ENCODE results near the gene PLB1. TPM values are rescaled to one million over a fixed set of nuclear protein-coding genes. Genes with fewer than 3 reads are reported as not detected.

Gene PLB1
- polyA plus RNA-seq, 1 donor from 2014 or later = not detected

DNA sequence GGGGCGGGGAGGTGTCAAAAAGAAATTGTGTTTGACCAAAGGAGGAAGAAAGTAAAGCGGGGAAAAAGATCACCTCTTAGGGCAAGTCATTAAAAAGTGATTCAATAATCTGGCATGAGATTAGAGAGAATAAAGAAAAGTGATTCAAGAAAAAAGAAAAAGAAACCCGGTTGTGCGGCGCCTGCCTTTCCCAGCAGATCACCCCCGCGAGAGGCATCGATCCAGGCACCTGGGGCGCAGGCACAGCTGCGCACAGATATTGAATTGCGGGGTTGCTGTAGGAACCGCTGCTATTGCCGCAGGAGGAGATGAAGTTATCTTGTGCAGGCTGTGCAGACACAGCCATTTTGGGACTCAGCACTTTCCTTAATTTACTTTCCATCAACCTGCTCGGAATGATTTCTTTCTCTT, 71.2 kb downstream of the PLB1 start:
- Mint-ChIP-seq H3K27ac (peak overlapping the region; percentile 67 to 81 (median 71)), H3K27me3 (peaks cover 11% of the 10 kb centered on the region), H3K9me3 (peaks cover 0 to 6% (median 0%) of the 10 kb centered on the region in 3 donors), H3K4me3 (peak overlapping the region; percentile 89 to 97 (median 94)), H3K36me3 (peaks cover 2% of the 10 kb centered on the region), H3K4me1 (peaks cover 0 to 13% (median 6%) of the 10 kb centered on the region in 3 donors)

DNA sequence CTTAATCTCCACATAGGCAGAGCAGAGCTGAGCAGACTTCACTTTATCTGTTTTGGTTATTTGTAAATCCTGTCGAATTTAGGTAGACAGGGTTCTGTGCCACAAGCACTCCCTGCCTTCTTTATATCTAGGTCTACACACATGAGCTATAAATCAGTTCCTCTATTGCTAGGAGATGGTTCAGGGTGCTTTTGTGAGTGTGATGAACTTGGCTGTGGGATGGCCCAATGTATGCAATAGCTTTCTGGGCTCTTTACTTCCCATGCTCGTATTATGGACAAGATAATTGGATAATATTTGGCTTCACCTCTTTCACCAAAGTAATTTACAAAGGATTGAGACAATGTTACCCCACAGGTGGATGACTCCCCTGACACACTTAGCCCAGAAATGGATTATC, 72.2 kb downstream of the PLB1 start:
- peaks cover 0 to 6% (median 2%) of the 10 kb centered on the region in 3 donors for H3K9me3 Mint-ChIP-seq
- peaks cover 0 to 13% (median 6%) of the 10 kb centered on the region in 3 donors for H3K4me1 Mint-ChIP-seq
- H3K4me3 Mint-ChIP-seq = peak overlapping the region; percentile 78 to 97 (median 92)
- no peak overlapping the region for H3K27ac Mint-ChIP-seq
- peaks cover 2% of the 10 kb centered on the region for H3K36me3 Mint-ChIP-seq
- peaks cover 11% of the 10 kb centered on the region for H3K27me3 Mint-ChIP-seq

GRCh38 chr2:28568533-28568932, 72.7 kb downstream of the PLB1 start:
- Mint-ChIP-seq H3K27ac (no peak overlapping the region), H3K27me3 (peaks cover 11% of the 10 kb centered on the region), H3K36me3 (peaks cover 2% of the 10 kb centered on the region), H3K4me3 (peak overlapping the region in 1 of 4 donors; percentile 78), H3K9me3 (peaks cover 0 to 6% (median 2%) of the 10 kb centered on the region in 3 donors), H3K4me1 (peaks cover 0 to 13% (median 6%) of the 10 kb centered on the region in 3 donors)

DNA sequence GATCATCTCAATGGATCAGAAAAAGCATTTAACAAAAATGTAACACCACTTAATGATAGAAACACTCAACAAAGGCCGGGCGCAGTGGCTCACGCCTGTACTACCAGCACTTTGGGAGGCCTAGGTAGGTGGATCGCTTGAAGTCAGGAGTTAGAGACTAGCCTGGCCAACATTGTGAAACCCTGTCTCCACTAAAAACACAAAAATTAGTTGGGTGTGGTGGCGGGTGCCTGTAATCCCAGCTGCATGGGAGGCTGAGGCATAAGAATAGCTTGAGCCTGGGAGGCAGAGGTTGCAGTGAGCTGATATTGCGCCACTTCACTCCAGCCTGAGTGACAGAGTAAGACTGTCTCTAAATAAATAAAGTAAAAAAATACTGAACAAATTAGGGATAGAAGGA, 74.6 kb downstream of the PLB1 start:
- H3K4me1 Mint-ChIP-seq = peaks cover 0 to 13% (median 6%) of the 10 kb centered on the region in 3 donors
- no peak overlapping the region for H3K4me3 Mint-ChIP-seq
- H3K36me3 Mint-ChIP-seq = peaks cover 2% of the 10 kb centered on the region
- H3K9me3 Mint-ChIP-seq = peaks cover 0 to 6% (median 5%) of the 10 kb centered on the region in 3 donors
- no peak overlapping the region for H3K27ac Mint-ChIP-seq
- H3K27me3 Mint-ChIP-seq = peaks cover 11% of the 10 kb centered on the region

GRCh38 chr2:28576714-28577113, 80.9 kb downstream of the PLB1 start:
- Mint-ChIP-seq H3K27ac (no peak overlapping the region), H3K27me3 (peaks cover 3% of the 10 kb centered on the region), H3K4me1 (no peaks in the 10 kb centered on the region), H3K36me3 (no peaks in the 10 kb centered on the region), H3K9me3 (peaks cover 0 to 5% (median under 1%) of the 10 kb centered on the region in 3 donors), H3K4me3 (no peak overlapping the region)

DNA sequence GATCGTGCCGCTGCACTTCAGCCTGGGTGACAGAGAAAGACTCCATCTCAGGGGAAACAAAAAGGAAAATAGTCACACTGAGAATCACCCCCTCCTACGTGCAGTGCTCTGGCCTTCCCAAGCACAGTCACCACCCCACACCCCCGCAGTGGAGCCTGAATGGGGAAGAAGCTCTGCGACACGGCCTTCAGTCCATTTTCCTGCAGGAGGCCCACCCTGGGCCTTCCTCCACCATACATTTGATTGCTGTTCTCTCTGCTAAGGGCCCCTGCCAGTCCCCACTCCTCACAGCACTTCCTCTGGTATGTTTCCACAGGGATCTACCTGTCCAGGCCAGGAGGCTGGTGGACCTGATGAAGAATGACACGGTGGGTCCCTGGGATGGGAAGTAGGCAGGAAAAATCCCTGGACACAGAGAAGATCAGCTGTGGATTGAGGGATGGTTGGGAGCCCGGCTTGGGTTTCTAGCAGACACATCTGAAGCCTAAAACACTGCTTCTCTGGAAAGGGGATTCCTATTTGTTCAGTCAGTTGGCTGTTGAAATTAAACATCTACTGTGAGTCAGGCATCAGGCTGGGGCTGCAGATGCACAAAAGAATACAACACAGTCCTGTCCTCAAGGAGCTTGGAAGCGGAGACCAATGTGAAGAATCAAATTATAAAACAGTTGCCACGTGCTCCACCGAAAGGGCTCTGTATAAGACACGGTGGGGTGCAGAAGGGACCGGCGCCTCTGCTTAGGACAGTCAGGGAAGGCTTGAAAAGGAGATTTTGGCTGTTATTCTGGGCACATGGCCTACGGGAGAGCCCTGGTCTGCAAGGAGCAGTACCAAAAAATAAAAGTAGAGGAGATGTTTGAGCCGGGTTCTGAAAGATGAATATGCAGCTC, 82.2 kb downstream of the PLB1 start:
- H3K4me3 Mint-ChIP-seq = no peak overlapping the region
- no peaks in the 10 kb centered on the region for H3K4me1 Mint-ChIP-seq
- peaks cover 1% of the 10 kb centered on the region for H3K27me3 Mint-ChIP-seq
- peaks cover 0 to 3% (median 0%) of the 10 kb centered on the region in 3 donors for H3K9me3 Mint-ChIP-seq
- H3K27ac Mint-ChIP-seq = peak overlapping the region in 1 of 3 donors; percentile 1
- no peaks in the 10 kb centered on the region for H3K36me3 Mint-ChIP-seq

DNA sequence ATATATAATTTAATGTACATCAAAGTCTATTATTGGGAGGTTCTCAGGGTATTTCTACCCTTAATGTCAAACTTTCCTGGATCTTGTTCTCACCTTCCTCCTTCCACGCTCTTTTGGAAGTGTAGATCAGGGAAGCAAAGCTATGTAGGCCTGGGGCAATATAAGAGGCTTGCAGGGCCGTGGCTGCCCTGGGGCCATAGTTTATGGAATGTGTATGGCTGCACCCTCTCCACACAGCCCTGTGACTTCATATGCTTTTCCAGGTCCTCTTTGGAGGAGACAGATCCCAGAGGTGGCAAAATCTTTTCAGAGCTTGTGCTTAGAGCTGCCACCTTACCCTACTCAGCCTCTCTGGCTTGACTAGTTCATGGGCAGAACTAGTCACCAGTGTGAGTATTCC, 82.9 kb downstream of the PLB1 start:
- H3K4me3 Mint-ChIP-seq = no peak overlapping the region
- peaks cover 0 to 3% (median 0%) of the 10 kb centered on the region in 3 donors for H3K9me3 Mint-ChIP-seq
- no peaks in the 10 kb centered on the region for H3K4me1 Mint-ChIP-seq
- H3K27me3 Mint-ChIP-seq = peaks cover 1% of the 10 kb centered on the region
- H3K27ac Mint-ChIP-seq = peak overlapping the region in 1 of 3 donors; percentile 1
- H3K36me3 Mint-ChIP-seq = no peaks in the 10 kb centered on the region

DNA sequence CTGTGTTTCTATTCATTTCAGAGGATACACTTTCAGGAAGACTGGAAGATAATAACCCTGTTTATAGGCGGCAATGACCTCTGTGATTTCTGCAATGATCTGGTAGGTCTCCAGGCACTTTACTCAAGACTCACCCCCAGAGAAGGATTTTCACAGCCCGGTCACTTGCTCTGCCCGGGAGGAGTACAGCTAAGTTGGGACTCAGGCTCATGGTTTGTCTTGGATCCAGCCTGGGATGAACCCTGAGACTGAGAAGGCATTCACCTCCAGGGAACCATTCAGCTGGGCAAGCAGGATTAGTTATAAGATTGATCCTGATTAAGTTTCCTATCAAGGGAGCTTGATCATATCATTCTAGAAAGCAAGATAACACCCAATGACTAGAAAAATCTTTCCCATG, 83.7 kb downstream of the PLB1 start:
- H3K27me3 Mint-ChIP-seq = peaks cover 2% of the 10 kb centered on the region
- no peaks in the 10 kb centered on the region for H3K4me1 Mint-ChIP-seq
- no peak overlapping the region for H3K4me3 Mint-ChIP-seq
- H3K27ac Mint-ChIP-seq = no peak overlapping the region
- no peaks in the 10 kb centered on the region for H3K36me3 Mint-ChIP-seq
- H3K9me3 Mint-ChIP-seq = peaks cover 0 to 2% (median 0%) of the 10 kb centered on the region in 3 donors

GRCh38 chr2:28580078-28580477, 84.2 kb downstream of the PLB1 start:
- no peaks in the 10 kb centered on the region for H3K9me3 Mint-ChIP-seq
- H3K27ac Mint-ChIP-seq = no peak overlapping the region

GRCh38 chr2:28581312-28581711, 85.5 kb downstream of the PLB1 start:
- Mint-ChIP-seq H3K4me3 (no peak overlapping the region), H3K27me3 (peaks cover 5% of the 10 kb centered on the region), H3K4me1 (peaks cover 0 to 1% (median 0%) of the 10 kb centered on the region in 3 donors), H3K36me3 (no peaks in the 10 kb centered on the region), H3K9me3 (no peaks in the 10 kb centered on the region), H3K27ac (no peak overlapping the region)

More at GRCh38 chr2:28580078-28580477, 84.2 kb downstream of the PLB1 start:
- H3K4me3 Mint-ChIP-seq = no peak overlapping the region
- H3K36me3 Mint-ChIP-seq = no peaks in the 10 kb centered on the region
- H3K27me3 Mint-ChIP-seq = peaks cover 3% of the 10 kb centered on the region
- no peaks in the 10 kb centered on the region for H3K4me1 Mint-ChIP-seq

GRCh38 chr2:28582152-28582551, 86.3 kb downstream of the PLB1 start:
- Mint-ChIP-seq H3K4me1 (peaks cover 0 to 5% (median 0%) of the 10 kb centered on the region in 3 donors), H3K4me3 (no peak overlapping the region), H3K9me3 (no peaks in the 10 kb centered on the region), H3K27me3 (peaks cover 7% of the 10 kb centered on the region), H3K36me3 (no peaks in the 10 kb centered on the region), H3K27ac (no peak overlapping the region)

DNA sequence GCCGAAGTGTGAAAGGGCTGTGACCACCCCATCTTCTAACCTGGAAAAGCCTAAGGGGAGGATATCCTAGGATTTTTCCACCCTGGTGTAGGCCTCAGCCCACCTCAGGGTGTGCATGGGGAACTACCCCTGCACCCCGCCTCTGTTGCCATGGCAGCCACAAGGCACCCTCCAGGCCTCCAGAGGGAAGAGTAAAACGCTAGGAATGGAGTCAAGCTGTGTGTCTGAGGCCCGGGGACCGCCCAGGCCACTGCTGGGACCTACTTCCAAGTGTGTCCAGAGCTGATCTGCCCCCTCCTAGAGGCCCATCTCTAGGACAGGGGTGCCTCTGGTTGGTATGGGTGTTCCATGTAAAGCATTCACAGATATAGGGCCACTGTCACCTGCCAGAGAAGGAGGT, 86.7 kb downstream of the PLB1 start:
- Mint-ChIP-seq H3K4me1 (peaks cover 0 to 6% (median 0%) of the 10 kb centered on the region in 3 donors), H3K9me3 (no peaks in the 10 kb centered on the region), H3K4me3 (no peak overlapping the region), H3K27me3 (peaks cover 7% of the 10 kb centered on the region), H3K36me3 (no peaks in the 10 kb centered on the region), H3K27ac (no peak overlapping the region)

DNA sequence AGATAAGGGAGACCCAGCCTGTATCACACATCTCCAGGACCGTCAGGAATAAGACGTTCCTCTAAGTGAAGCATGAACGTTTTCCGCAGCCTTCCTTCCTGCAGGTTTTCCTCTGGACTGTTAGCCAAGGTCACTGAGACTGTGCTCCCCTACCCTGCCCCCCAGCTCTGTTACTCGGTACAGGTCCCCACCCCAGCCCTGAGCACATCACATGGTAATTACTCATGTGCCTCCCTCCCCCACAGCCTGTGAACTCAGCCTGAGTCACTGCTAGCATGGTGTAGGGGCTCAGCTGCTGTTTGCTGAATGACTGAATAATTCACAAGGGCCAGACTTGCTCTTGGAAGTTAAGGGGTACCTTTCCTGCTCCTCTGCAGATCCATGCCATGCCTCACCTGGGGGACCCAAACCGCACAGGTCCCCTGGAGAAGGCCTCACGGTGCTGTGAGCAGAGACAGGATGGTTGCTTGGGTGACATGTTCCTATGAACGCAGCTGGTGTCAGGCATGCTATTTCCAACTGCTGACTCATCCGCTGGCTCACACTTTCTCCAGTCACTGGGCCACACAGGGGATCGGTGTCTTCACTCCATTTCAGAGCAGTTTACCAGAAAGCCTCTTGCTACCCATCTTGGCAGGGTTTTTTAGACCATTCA, 88.2 kb downstream of the PLB1 start:
- Mint-ChIP-seq H3K27ac (no peak overlapping the region), H3K9me3 (no peaks in the 10 kb centered on the region), H3K4me3 (no peak overlapping the region), H3K36me3 (no peaks in the 10 kb centered on the region), H3K4me1 (peaks cover 0 to 13% (median 0%) of the 10 kb centered on the region in 3 donors), H3K27me3 (peaks cover 11% of the 10 kb centered on the region)

GRCh38 chr2:28586867-28587266, 91.0 kb downstream of the PLB1 start:
- peaks cover 0 to 2% (median 0%) of the 10 kb centered on the region in 3 donors for H3K9me3 Mint-ChIP-seq
- no peak overlapping the region for H3K27ac Mint-ChIP-seq
- no peaks in the 10 kb centered on the region for H3K36me3 Mint-ChIP-seq
- peak overlapping the region in 2 of 4 donors; percentile 66 to 73 for H3K4me3 Mint-ChIP-seq
- peaks cover 0 to 13% (median 0%) of the 10 kb centered on the region in 3 donors for H3K4me1 Mint-ChIP-seq
- peaks cover 12% of the 10 kb centered on the region for H3K27me3 Mint-ChIP-seq
